Camera-type eye (tissue), 1 donor: Measurements from ENCODE around the gene HOMEZ. TPM values are rescaled to one million over a fixed set of nuclear protein-coding genes. Genes with fewer than 3 reads are reported as not detected.

Source experiments
- total RNA-seq: library from RNA; depleted of rRNA; stranded (reverse); fragments of >200 nt; gene quantifications from one replicate; pipeline ENCODE4 v1.2.3, GENCODE V29; 2014

HOMEZ gene, protein sequence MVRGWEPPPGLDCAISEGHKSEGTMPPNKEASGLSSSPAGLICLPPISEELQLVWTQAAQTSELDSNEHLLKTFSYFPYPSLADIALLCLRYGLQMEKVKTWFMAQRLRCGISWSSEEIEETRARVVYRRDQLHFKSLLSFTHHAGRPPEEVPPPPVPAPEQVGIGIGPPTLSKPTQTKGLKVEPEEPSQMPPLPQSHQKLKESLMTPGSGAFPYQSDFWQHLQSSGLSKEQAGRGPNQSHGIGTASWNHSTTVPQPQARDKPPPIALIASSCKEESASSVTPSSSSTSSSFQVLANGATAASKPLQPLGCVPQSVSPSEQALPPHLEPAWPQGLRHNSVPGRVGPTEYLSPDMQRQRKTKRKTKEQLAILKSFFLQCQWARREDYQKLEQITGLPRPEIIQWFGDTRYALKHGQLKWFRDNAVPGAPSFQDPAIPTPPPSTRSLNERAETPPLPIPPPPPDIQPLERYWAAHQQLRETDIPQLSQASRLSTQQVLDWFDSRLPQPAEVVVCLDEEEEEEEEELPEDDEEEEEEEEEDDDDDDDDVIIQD
- 7.9 TPM for total RNA-seq

DNA sequence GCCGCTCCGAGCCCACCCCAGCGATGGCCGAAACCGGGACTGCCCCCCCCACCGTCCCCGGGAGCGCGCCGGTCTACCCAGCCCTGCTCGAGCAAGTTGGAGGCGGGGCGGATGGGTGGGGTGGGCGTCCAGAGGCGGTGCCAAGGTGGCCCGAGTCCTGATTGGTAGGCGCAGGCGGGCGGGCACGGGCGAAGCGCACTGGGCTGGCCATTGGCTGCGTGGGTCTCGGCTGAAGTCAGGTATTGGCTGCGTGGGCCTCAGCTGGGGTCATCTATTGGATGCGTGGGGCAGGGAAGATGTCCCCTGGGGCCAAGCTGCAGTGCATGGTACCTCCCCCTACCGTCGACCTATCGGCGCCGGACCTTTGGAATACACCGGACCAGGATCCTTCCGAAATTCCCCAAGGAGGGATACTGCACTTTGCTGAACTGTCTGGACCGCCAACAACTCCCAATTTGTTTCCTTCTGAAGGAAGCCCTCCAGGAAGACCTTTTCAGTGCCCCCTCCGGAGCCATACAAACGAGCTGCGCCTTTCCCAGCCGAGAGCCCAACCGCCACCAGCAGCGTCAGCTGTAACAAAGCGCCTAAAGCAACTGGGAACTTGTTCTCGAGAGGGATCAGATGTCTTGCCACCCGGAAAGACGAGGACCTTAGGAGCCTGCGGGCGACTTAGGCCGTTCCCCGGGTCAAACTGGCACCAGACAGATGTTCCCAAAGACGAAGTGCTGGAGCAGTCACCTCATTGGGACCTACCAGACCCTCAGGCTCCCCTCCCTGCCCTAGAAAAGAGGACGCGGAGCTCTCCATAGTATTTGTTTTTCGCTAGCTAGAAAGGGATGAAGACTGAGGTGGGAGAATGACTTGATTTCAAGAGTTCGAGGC, at the start of gene HOMEZ:
Gene HOMEZ, minus strand, starts transcription at position 113 of the 882 bp plus-strand sequence. CDS start 180 bp downstream, outside the sequence.

DNA sequence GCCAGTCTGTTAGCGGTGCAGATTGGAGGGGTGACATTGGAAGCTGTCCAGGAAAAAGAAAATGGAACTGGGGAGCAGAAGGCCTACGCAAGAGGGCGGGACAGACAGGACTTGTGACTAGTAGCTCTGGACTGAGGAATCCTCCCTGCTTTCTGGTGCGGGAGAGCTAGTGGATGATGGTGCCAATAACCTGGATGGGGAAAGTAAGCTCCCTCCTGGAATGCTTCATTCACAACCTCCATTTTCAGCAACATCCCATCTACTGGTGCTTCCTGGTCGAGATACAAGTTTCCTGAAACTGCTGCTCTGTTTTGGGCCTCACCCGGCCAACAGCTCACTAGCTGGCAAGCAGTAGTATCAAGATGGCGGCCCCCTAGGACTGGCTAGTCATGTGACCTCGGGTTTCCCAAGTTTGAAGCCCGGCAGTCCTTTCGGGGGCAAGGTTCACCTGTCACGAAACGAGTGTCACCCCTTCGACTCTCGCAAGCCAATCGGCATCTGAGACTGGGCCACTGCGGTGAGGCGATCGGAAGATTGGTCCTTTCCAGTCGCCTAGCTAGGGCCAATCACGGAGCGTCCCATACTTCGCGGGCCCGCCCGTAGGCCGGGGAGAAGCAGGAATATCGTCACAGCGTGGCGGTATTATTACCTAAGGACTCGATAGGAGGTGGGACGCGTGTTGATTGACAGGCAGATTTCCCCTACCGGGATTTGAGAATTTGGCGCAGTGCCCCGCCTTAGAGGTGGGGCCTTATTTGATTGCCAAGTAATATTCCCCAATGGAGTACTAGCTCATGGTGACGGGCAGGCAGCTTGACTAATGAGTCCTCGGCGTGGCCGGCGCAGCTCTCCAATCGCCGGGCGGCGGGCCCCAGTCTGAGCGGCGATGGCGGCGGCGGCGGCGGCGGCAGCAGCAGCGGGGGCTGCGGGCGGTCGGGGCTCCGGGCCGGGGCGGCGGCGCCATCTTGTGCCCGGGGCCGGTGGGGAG, 34.9 kb upstream of the HOMEZ start, which contains the start of gene PABPN1:
Gene PABPN1, plus strand, starts transcription at position 874 of the 988 bp plus-strand sequence. Its CDS starts 13 bp downstream, at position 887.

DNA sequence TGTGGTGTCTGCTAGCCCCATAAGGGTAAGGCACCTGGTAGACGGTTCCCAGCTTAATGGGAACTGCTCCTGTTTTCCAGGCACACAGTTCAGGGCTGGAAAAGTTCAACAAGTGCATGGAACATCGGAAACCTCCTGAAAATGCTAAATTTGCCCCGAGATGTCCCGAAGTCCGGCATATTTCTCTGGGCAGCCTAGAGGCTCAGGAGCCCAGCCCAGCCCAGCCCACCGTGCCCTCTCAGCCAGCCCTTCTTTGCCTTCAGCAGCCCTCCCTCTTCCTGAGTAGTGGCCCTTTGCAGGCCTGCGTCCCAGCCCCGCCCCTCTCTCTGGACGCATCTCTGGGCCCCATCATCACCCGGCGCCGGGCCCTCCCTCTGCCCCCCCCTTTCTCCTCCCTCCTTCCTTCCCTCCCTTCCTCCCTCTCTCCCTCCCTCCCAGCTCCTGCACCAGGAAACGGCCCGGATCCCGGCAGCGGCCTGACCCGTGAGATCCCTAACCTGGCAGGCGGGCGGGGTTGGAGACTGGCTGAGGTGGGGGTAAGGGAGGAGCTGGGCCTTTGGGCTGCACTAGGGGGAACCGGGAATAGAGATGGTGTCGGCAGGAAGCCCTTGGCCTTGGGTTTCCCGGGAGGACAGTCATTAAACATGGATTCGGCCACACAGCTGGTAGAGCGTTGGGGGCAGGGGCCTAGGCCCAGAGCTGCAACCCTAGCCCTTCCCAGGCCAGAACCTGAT, 20.6 kb upstream of the HOMEZ start, which contains the start of gene BCL2L2:
Gene BCL2L2, plus strand, starts transcription at position 422 of the 734 bp plus-strand sequence. CDS start 935 bp downstream, outside the sequence.

DNA sequence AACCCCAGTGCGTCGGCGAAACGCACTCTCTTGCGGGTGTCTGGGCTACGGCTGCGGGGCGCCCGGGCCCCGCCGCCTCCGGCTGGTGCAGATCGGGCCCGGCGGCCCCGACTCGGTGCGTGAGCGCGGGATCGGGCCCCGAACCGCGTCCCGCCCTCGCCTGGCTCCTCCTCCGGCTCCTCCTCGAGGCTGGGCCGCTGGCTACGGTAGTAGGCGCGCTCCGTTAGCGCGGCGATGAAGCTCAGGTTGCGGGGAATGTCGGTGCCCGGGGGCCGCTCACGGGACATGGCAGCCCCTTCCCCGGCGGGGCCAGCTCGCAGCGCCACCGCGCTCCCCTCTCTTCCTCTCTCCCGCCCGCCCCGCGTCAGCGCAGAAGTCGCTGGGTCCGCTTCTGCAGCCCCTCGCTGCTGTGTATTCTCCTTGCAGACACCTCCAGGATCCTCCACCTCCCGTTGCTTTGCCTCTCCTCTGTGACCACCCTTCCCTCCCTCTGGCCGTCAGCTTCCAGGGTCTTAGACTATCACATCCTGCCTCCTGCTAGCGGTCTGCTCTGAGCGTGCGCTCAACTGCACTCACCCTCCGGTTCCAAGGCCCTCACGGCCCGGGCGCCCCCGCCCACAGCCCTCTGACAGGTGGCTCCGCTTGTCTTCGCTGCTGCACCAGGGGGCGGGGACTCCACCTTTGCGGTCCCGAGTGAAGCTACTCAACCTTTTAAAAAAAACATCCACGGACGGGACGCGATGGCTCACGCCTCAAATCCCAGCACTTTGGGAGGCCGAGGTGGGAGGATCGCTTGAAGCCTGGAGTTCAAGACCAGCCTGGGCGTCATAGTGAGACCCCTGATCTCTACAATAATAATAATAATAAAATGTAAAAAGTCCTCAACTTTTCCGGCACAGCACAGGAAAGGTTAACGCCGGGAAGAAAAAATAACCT, 16.6 kb upstream of the HOMEZ start, which contains the start of gene PPP1R3E:
Gene PPP1R3E, minus strand, starts transcription at position 570 of the 936 bp plus-strand sequence. Its CDS starts 283 bp downstream, at position 287.

DNA sequence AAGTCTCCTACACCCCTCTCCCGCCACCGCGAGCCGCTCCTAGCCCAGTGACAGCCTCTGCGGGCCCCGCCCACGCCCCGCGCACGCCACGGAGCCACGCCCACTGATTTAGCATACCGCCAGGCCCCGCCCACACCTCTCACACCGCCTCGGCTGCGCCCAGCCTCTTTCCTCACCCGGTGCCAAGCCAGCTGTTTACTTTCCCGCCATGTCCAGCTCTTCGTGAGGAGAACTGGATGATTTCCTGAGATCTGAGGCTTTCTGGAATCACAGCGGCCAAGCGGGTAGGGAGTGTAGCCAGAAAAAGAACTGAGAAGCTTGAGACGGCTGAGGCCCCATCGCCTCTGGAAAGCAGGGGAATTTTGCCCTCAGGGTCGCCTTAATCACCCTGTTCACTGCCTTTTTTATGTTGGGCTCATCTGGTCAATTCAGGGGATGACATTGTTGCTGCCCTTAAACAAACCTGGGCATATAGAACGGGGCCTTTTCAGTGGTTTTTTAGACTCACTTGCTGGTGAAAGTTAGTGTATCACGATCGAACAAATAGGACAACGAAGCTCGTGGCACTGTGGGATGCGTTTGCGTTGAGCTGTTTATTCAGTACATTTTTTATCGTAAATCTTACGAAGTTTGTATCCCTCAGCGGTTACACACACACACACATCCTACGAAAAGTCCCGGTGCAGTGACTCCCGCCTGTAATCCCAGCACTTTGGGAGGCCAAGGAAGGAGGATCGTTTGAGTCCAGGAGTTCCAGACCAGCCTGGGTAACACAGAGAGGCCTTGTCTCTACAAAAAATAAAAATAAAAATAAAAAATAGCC, 47.9 kb downstream of the HOMEZ start, which contains the start of gene RNF212B:
Gene RNF212B, plus strand, starts transcription at position 165 of the 823 bp plus-strand sequence. CDS start 2,410 bp downstream, outside the sequence.

Other genes with a start within 250 kb of the HOMEZ start
- gene PSMB11, start 243.9 kb downstream of the HOMEZ start, total RNA-seq: not detected
- 17.0 TPM for gene CDH24, start 228.6 kb downstream of the HOMEZ start, total RNA-seq
- 155 TPM for gene ACIN1, start 191.0 kb downstream of the HOMEZ start, total RNA-seq
- 15.8 TPM for gene C14orf119, start 190.6 kb downstream of the HOMEZ start, total RNA-seq
- not detected for gene CIROP, start 181.1 kb downstream of the HOMEZ start, total RNA-seq
- gene CEBPE, start 166.9 kb downstream of the HOMEZ start, total RNA-seq: not detected
- gene SLC7A8, start 102.5 kb downstream of the HOMEZ start, total RNA-seq: 36.9 TPM
- not detected for gene RNF212B, start 48.2 kb downstream of the HOMEZ start, total RNA-seq
- gene PPP1R3E, start 16.7 kb upstream of the HOMEZ start, total RNA-seq: 14.0 TPM
- gene BCL2L2, start 20.7 kb upstream of the HOMEZ start, total RNA-seq: 29.7 TPM
- 94.1 TPM for gene PABPN1, start 35.3 kb upstream of the HOMEZ start, total RNA-seq
- 65.6 TPM for gene SLC22A17, start 66.8 kb upstream of the HOMEZ start, total RNA-seq
- gene EFS, start 79.0 kb upstream of the HOMEZ start, total RNA-seq: 33.1 TPM
- not detected for gene IL25, start 86.7 kb upstream of the HOMEZ start, total RNA-seq
- gene CMTM5, start 90.9 kb upstream of the HOMEZ start, total RNA-seq: 5.9 TPM
- gene MYH6, start 122.1 kb upstream of the HOMEZ start, total RNA-seq: 0.49 TPM
- 69.1 TPM for gene MYH7, start 149.5 kb upstream of the HOMEZ start, total RNA-seq
- 48.5 TPM for gene NGDN, start 183.6 kb upstream of the HOMEZ start, total RNA-seq